Epithelial cell of esophagus (primary cell): ENCODE measurements around the gene PARD3B.
A peak's percentile ranks its signal among the peaks of the same experiment; 100 is the strongest.

Source experiments
- DNase-seq: peaks from one replicate; pipeline ENCODE4 v3.0.0; 2010; ENCODE audit warnings: low read depth
- H3K4me3 ChIP-seq: 2 replicates; pipeline ENCODE4 v1.5.1; 2011; ENCODE audit warnings: mild to moderate bottlenecking, low read length, control low read depth
- TF ChIP-seq, protein P1 (sequence below): IDR thresholded peaks from 2 replicates; pipeline ENCODE4 v1.5.1; 2011; ENCODE audit warnings: low read depth, mild to moderate bottlenecking, low read length, control low read depth, inconsistent platforms; ENCODE audit not compliant: insufficient read depth; ENCODE audit errors: missing control alignments

PARD3B gene

DNA sequence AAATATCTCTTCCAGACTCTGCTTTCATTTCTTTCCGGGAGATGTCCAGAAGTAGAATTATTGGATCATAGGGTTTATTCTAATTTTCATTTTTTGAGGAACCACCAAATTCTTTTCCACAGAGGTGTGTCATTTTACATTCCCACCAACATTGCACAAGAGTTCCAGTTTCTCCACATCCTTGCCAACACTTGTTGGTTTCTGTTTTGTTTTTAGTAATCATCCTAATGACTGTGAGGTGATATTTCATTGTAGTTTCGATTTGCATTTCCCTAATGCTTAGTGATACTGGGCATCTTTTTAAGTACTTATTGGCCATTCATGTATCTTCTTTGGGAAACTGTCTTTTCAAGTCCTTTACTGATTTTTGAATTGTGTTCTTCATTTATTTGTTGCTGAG lies 513.1 kb downstream of the PARD3B start:
- TF ChIP-seq, protein P1, sequence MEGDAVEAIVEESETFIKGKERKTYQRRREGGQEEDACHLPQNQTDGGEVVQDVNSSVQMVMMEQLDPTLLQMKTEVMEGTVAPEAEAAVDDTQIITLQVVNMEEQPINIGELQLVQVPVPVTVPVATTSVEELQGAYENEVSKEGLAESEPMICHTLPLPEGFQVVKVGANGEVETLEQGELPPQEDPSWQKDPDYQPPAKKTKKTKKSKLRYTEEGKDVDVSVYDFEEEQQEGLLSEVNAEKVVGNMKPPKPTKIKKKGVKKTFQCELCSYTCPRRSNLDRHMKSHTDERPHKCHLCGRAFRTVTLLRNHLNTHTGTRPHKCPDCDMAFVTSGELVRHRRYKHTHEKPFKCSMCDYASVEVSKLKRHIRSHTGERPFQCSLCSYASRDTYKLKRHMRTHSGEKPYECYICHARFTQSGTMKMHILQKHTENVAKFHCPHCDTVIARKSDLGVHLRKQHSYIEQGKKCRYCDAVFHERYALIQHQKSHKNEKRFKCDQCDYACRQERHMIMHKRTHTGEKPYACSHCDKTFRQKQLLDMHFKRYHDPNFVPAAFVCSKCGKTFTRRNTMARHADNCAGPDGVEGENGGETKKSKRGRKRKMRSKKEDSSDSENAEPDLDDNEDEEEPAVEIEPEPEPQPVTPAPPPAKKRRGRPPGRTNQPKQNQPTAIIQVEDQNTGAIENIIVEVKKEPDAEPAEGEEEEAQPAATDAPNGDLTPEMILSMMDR: no peak
- no peak overlapping the region for H3K4me3 ChIP-seq
- DNase-seq: peak; percentile 46

DNA sequence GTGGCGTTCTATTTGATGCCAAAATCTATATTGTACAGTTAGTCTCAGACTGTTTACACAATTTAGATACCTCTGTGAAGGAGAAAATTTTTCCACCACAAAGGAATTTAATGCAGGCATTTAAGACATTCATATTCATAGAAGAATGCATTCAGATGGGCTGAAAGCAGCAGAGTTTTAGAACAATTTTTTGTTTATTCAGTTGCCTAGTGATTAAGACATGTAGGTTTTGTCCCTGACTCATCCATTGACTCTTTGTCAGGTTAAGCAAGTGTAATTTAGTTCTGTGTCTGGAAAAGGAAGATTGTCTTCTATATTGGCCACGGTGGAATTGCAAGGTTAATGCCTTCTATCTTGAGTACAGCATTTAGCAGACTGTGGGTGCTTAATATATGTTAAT lies 515.0 kb downstream of the PARD3B start:
- H3K4me3 ChIP-seq: no peak overlapping the region
- TF ChIP-seq, protein P1: no peak
- peak; percentile 70 for DNase-seq

DNA sequence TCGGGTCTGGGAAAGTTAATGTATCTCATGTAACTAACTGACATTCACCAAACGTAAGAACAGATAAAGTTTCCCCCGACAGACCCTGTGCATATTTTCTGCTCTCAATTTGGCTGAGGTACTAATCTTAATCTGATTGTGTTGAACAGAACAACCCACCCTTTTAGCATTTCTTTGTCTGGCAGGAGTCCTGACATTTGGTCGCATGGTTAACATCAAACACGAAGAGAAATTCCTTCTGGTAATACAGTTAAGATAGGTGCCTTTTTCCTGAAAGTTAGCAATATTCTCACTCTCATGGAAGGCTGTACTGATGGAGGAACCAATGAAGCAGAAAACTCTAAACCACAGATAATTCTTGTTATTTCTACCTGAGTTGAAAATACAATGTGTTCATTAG lies 520.8 kb downstream of the PARD3B start:
- TF ChIP-seq, protein P1: no peak
- no peak for DNase-seq
- no peak overlapping the region for H3K4me3 ChIP-seq

DNA sequence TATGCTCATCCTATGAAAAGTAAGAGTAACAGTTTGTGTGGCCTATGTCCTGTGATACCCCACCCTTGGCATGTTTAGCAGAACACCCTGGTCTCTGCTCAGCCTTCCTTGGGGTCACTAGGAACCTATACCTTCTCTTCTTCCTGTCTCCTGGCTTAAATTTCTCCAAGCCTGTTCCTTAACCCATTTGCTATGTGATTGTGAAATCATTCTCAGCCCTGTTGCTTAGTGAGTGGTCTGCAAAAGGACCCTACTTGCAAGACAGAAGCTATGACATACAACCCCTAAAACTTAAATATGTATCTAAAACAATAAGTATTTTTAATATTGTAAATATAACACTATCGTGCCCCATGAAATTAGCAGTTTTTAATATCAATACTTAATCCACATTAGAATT lies 524.7 kb downstream of the PARD3B start:
- DNase-seq: no peak
- no peak overlapping the region for H3K4me3 ChIP-seq
- TF ChIP-seq, protein P1: no peak

DNA sequence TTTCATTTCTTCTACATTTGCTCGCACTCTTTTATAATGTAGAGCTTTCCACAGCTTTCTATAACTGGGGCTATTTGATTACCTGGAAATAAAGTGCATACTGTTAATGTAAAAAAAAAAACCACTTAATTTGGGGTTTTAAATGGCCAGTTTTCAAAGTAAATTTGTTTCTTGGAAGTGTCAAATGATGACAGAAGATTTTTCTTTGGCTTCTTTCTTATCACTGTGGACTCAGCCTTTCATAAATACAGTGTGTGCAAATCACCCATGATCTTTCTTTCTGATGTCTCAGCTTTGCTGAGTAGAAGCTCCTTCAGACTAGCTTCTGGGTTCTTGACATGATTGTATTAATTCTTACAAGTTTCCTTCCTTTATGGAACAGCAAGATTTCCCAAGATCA lies 525.6 kb downstream of the PARD3B start:
- TF ChIP-seq, protein P1: no peak

DNA sequence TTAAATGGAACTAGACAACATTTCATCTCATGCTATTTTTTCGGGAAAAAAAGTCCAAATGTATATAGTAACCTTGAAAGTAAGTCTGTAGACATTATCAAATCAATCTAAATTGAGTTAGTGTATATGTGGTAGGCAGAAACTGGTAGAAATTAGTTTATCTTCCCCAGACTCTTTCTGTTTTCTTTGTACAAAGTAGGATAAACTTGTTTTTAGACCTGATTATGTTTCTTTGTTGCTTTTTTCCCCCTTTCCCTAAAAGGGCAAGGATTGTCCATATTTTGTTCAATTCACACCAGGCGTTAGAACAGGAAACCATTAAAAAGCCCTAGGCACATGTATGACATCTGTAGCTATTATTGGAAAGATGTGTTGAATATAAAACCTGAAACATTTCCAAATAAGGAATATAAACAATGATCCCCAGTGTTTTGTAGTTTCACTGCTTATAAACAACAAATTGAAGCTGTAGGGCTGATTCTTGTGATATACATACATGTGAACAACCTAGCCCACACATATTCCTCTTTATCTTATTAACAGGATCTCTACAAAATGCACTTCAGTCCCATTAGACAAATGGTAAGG lies 528.3 kb downstream of the PARD3B start:
- no peak for DNase-seq
- H3K4me3 ChIP-seq: no peak overlapping the region
- TF ChIP-seq, protein P1: no peak

More for the DNA sequence above, 525.6 kb downstream of the PARD3B start:
- no peak overlapping the region for H3K4me3 ChIP-seq
- no peak for DNase-seq

DNA sequence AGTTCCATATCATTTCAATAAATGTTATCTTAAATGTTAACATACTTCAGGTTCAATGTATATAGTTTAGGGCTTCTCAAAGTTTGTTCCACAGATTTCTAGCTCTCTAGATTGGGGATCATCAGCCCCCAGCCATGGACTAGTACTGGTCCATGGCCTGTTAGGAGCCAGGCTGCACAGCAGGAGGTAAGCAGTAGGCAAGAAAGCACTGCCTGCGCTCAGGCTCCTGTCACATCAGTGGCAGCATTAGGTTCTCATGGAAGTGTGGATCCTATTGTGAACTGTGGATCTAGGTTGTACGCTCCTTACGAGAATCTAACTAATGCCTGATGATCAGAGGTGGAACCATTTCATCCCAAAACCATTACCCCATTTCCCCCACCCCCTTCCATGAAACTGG lies 531.1 kb downstream of the PARD3B start:
- no peak overlapping the region for H3K4me3 ChIP-seq
- DNase-seq: no peak
- TF ChIP-seq, protein P1: no peak
